Measurements from ENCODE around the gene ERBIN. TPM values are rescaled to one million over a fixed set of nuclear protein-coding genes. Genes with fewer than 3 reads are reported as not detected.
A peak's percentile ranks its signal among the peaks of the same experiment; 100 is the strongest.

Gene ERBIN
- total and polyA plus RNA-seq, 2 experiments from 2014 or later: 15.6 to 26.4 TPM

DNA sequence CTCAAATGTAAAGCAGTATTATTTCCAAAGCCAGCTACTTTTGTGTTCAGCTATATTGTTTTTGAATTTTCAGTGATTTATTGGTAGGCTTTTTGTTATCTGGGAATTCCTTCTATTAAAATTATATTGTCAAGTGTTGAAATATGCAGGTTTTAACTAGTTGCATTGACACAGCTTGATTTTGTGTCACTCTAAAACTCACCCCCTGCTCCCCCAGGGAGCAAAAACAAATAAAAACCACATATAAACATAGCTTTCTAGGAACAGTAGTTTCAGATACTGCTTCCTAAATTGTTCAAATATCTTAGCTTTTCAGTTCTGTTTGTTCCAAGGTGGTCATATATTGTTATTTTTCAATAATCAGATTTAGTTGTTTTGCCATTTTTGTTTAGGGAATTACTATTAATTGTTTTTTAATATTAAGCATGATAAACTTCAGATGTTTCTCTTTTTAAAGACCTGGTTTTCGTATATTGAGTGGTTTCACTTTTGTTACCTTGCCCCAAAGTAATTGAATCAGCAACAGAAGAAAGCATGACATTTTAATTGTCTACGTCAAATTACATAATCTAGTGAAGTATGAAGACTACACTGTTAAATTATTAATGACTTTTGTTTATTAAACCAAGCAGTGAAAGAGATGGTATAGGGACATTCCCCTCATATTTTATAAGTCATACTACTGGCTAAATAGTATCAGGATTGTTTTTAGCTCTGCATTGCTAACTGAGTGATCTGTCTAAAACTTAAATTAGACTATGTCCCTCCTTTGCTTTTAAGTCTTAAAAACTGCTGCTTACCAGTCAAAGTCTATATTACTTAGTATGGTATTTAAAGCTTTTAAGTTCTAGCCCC, 43.4 kb downstream of the ERBIN start:
- peaks cover 2% of the 10 kb centered on the region for H3K27me3 Mint-ChIP-seq (ENCODE audit: insufficient read depth, low read depth, poor library complexity)
- Histone ChIP-seq H3F3A (replicated peaks; ENCODE audit: low read depth) (no peaks in the 10 kb centered on the region), H3K27ac (ENCODE audit: low read depth) (no peak overlapping the region), H3K79me2 (replicated peaks; ENCODE audit: insufficient read depth) (peaks cover 100% of the 10 kb centered on the region), H3K4me1 (ENCODE audit: insufficient read depth) (peaks cover 21% of the 10 kb centered on the region), H3K27me3 (ENCODE audit: insufficient read depth) (no peaks in the 10 kb centered on the region), H3K9me2 (ENCODE audit: insufficient read depth) (no peaks in the 10 kb centered on the region), H4K20me1 (replicated peaks; ENCODE audit: insufficient read depth) (peaks cover 17% of the 10 kb centered on the region; the same call in 1 of the 2 replicates), H2AFZ (no peak overlapping the region), H3K4me3 (no peak overlapping the region), H3K4me2 (no peak overlapping the region), H3K36me3 (ENCODE audit: insufficient read depth) (no peaks in the 10 kb centered on the region)
- H3K9me3 Mint-ChIP-seq: peaks cover 5% of the 10 kb centered on the region; the same call in 2 of the 3 replicates
- TF ChIP-seq JUNB (IDR thresholded peaks at IDR 0.05; ENCODE audit: unreplicated experiment) (no peak), ZNF331 (CRISPR knock-in tag; IDR thresholded peaks at IDR 0.05; ENCODE audit: low read depth) (no peak)
- no peak overlapping the region for H3K4me3 Mint-ChIP-seq
- H3K27ac Mint-ChIP-seq: no peak overlapping the region; the same call in 1 of the 2 replicates
- peaks cover 18% of the 10 kb centered on the region for H3K36me3 Mint-ChIP-seq (ENCODE audit: low read depth)
- H3K4me1 Mint-ChIP-seq: peaks cover 27% of the 10 kb centered on the region
- no peak for DNase-seq (ENCODE audit: low spot score)
- no peak for ATAC-seq

GRCh38 chr5:65970481-65971367, 44.3 kb downstream of the ERBIN start:
- DNase-seq (ENCODE audit: low spot score): no peak
- no peaks in the 10 kb centered on the region for H3K9me2 ChIP-seq (ENCODE audit: insufficient read depth)
- no peaks in the 10 kb centered on the region for H3K36me3 ChIP-seq (ENCODE audit: insufficient read depth)
- no peaks in the 10 kb centered on the region for H3K27me3 ChIP-seq (ENCODE audit: insufficient read depth)
- no peak overlapping the region for H2AFZ ChIP-seq
- H3K79me2 ChIP-seq (replicated peaks; ENCODE audit: insufficient read depth): peaks cover 100% of the 10 kb centered on the region
- H3K4me3 Mint-ChIP-seq: no peak overlapping the region
- peak overlapping the region; percentile 51 for H3K27ac Mint-ChIP-seq
- no peak overlapping the region for H3K4me2 ChIP-seq
- H3K27ac ChIP-seq (ENCODE audit: low read depth): 0 out of 2 replicates have a peak overlapping the region, but pooled peaks have one; percentile 9
- H3F3A ChIP-seq (replicated peaks; ENCODE audit: low read depth): no peaks in the 10 kb centered on the region
- no peak overlapping the region for H3K4me3 ChIP-seq
- ATAC-seq: no peak
- H4K20me1 ChIP-seq (replicated peaks; ENCODE audit: insufficient read depth): peaks cover 18% of the 10 kb centered on the region; the same call in 1 of the 2 replicates
- peaks cover 21% of the 10 kb centered on the region for H3K4me1 ChIP-seq (ENCODE audit: insufficient read depth)
- peaks cover 21% of the 10 kb centered on the region for H3K36me3 Mint-ChIP-seq (ENCODE audit: low read depth)
- H3K9me3 Mint-ChIP-seq: peaks cover 9% of the 10 kb centered on the region
- H3K27me3 Mint-ChIP-seq (ENCODE audit: insufficient read depth, low read depth, poor library complexity): peaks cover 2% of the 10 kb centered on the region
- H3K4me1 Mint-ChIP-seq: peaks cover 27% of the 10 kb centered on the region
- TF ChIP-seq NANOG (IDR thresholded peaks at IDR 0.05; ENCODE audit: borderline replicate concordance): no peak
- no peak for TF ChIP-seq CTCF (conservative IDR thresholded peaks at IDR 0.05; ENCODE audit: low read depth in 2 of 2)
- TF ChIP-seq ZNF462 (CRISPR knock-in tag; IDR thresholded peaks at IDR 0.05): no peak
- TF ChIP-seq POLR2AphosphoS5 (IDR thresholded peaks at IDR 0.05; ENCODE audit: low read depth): no peak
- no peak for TF ChIP-seq ZNF331 (CRISPR knock-in tag; IDR thresholded peaks at IDR 0.05; ENCODE audit: low read depth)
- no peak for TF ChIP-seq CREB1 (CRISPR knock-in tag; IDR thresholded peaks at IDR 0.05; ENCODE audit: low read depth)
- no peak for TF ChIP-seq EZH2phosphoT487 (IDR thresholded peaks at IDR 0.05; ENCODE audit: unreplicated experiment)
- no peak for TF ChIP-seq JUNB (IDR thresholded peaks at IDR 0.05; ENCODE audit: unreplicated experiment)
- TF ChIP-seq ETS1 (IDR thresholded peaks at IDR 0.05): no peak
